Measurements from ENCODE around the gene MYOCOS. TPM values are rescaled to one million over a fixed set of nuclear protein-coding genes. Genes with fewer than 3 reads are reported as not detected.

MYOCOS gene
- total and polyA plus RNA-seq, 3 donors from 2014 or later = 0.33 to 0.55 (median 0.37) TPM

GRCh38 chr1:171645553-171646248, 23.7 kb downstream of the MYOCOS start:
- intact Hi-C loops (cut with DNase I; ENCODE audit: low total_unique reads) = loop anchor here (10.0 kb wide), 1 partner anchor 69 kb away; no protein-coding TSS in a partner anchor
- WGBS, 2 donors = 56 to 60% methylated on average over 8 of the region's 8 CpGs
- peaks cover 17% of the 10 kb centered on the region for H3K4me1 ChIP-seq
- no peaks in the 10 kb centered on the region for H3K27me3 ChIP-seq
- TF ChIP-seq POLR2A (IDR thresholded peaks at IDR 0.05) = no peak
- TF ChIP-seq, protein P1, sequence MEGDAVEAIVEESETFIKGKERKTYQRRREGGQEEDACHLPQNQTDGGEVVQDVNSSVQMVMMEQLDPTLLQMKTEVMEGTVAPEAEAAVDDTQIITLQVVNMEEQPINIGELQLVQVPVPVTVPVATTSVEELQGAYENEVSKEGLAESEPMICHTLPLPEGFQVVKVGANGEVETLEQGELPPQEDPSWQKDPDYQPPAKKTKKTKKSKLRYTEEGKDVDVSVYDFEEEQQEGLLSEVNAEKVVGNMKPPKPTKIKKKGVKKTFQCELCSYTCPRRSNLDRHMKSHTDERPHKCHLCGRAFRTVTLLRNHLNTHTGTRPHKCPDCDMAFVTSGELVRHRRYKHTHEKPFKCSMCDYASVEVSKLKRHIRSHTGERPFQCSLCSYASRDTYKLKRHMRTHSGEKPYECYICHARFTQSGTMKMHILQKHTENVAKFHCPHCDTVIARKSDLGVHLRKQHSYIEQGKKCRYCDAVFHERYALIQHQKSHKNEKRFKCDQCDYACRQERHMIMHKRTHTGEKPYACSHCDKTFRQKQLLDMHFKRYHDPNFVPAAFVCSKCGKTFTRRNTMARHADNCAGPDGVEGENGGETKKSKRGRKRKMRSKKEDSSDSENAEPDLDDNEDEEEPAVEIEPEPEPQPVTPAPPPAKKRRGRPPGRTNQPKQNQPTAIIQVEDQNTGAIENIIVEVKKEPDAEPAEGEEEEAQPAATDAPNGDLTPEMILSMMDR (IDR thresholded peaks at IDR 0.05) = no peak
- H3K9me3 ChIP-seq = no peaks in the 10 kb centered on the region
- peak; percentile 69 for DNase-seq
- peak overlapping the region; percentile 46 to 62 for H3K27ac ChIP-seq
- H3K4me3 ChIP-seq = no peak overlapping the region
- no peaks in the 10 kb centered on the region for H3K36me3 ChIP-seq (ENCODE audit: low read depth, missing control alignments)

GRCh38 chr1:171646249-171646560, 24.2 kb downstream of the MYOCOS start:
- no peaks in the 10 kb centered on the region for H3K36me3 ChIP-seq (ENCODE audit: low read depth, missing control alignments)
- no peaks in the 10 kb centered on the region for H3K9me3 ChIP-seq
- no peaks in the 10 kb centered on the region for H3K27me3 ChIP-seq
- H3K4me1 ChIP-seq = peaks cover 12% of the 10 kb centered on the region
- DNase-seq = no peak
- 54 to 86% methylated on average over 1 of the region's 1 CpG for WGBS, 2 donors
- TF ChIP-seq POLR2A (IDR thresholded peaks at IDR 0.05) = no peak
- TF ChIP-seq, protein P1 (IDR thresholded peaks at IDR 0.05) = no peak
- intact Hi-C loops (cut with DNase I; ENCODE audit: low total_unique reads) = loop anchor here (10.0 kb wide), 1 partner anchor 69 kb away; no protein-coding TSS in a partner anchor
- peak overlapping the region in 1 of 2 donors; percentile 62 for H3K27ac ChIP-seq
- no peak overlapping the region for H3K4me3 ChIP-seq

DNA sequence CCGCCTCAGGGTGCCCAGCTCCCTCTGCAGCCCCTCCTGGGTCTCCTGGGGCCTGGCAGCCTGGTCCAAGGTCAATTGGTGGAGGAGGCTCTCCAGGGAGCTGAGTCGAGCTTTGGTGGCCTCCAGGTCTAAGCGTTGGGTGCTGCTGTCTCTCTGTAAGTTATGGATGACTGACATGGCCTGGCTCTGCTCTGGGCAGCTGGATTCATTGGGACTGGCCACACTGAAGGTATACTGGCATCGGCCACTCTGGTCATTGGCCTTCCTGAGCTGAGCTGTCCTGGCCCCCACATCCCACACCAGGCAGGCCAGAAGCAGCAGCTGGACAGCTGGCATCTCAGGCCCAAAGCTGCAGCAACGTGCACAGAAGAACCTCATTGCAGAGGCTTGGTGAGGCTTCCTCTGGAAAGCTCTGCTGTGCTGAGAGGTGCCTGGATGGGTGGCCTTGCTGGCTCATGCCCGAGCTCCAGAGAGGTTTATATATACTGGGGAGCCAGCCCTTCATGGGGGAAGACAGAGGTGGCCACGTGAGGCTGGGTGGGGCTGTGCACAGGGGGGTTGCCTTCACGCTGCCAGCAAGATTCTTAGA, 30.3 kb downstream of the MYOCOS start, which contains the start of gene MYOC:
TSS of gene MYOC (minus strand) at position 455 of the 589 bp plus-strand sequence. CDS start at position 378, 77 bp downstream.
- Histone ChIP-seq H3K4me1 (peaks cover 32% of the 10 kb centered on the region), H3K36me3 (ENCODE audit: low read depth, missing control alignments) (no peaks in the 10 kb centered on the region), H3K27me3 (no peaks in the 10 kb centered on the region), H3K4me3 (no peak within 1 kb of the TSS), H3K27ac (peak within 1 kb of the TSS in 1 of 2 donors; percentile 84), H3K9me3 (no peaks in the 10 kb centered on the region)
- no peak for TF ChIP-seq POLR2A (IDR thresholded peaks at IDR 0.05)
- TF ChIP-seq, protein P1 (IDR thresholded peaks at IDR 0.05) = no peak
- no peak for DNase-seq
- intact Hi-C loops (cut with DNase I; ENCODE audit: low total_unique reads) = no loop called here
- WGBS, 2 donors = 69 to 73% methylated on average over 6 to 8 of the region's 8 CpGs

DNA sequence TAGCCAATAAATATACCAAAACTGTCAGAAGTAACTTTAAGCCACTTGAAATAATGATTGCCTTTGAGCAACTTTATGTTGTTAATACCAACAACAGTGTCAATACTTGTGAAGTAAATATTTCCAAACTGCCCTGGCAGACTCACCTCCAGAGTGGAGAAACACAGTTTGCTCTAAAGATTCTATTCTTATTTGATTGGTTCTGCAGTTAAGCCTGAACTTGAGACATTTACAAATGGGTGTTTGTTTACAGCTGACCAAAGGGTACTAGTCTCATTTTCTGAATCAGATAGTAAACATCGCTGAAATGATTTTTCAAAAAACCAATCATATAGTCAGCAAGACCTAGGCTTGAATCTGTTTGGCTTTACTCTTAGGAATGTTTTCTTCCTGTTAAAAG, 31.8 kb downstream of the MYOCOS start:
- Histone ChIP-seq H3K36me3 (ENCODE audit: low read depth, missing control alignments) (no peaks in the 10 kb centered on the region), H3K9me3 (no peaks in the 10 kb centered on the region), H3K27me3 (no peaks in the 10 kb centered on the region), H3K4me1 (peaks cover 32% of the 10 kb centered on the region), H3K27ac (peak overlapping the region; percentile 84 to 86), H3K4me3 (no peak overlapping the region)
- no peak for DNase-seq
- no peak for TF ChIP-seq POLR2A (IDR thresholded peaks at IDR 0.05)
- TF ChIP-seq, protein P1 (IDR thresholded peaks at IDR 0.05) = no peak
- WGBS, 2 donors = 24 to 33% methylated on average over 1 of the region's 1 CpG
- intact Hi-C loops (cut with DNase I; ENCODE audit: low total_unique reads) = no loop called here
